Liver (tissue), 9 donors: ENCODE results near the gene HIF3A. TPM values are rescaled to one million over a fixed set of nuclear protein-coding genes. Genes with fewer than 3 reads are reported as not detected.

Source experiments
- DNase-seq: peaks from one replicate; pipeline ENCODE4 v3.0.0-alpha.2; 2017; ENCODE audit warnings: low spot score
- H3K27ac ChIP-seq, 2 donors: one replicate each; pipeline ENCODE4 v1.7.0; 2013; ENCODE audit warnings: inconsistent platforms in 2 of 2, low read length in 2 of 2, control low read depth in 1 of 2, low read depth in 1 of 2, mild to moderate bottlenecking in 1 of 2
- H3K27me3 ChIP-seq, 4 donors: one replicate each; pipeline versions ENCODE4 v1.6.1 to v1.7.0; 2013; ENCODE audit warnings: low read length in 3 of 4, inconsistent platforms in 1 of 4, mild to moderate bottlenecking in 1 of 4, moderate library complexity in 1 of 4; ENCODE audit not compliant: control insufficient read depth in 4 of 4, insufficient read depth in 4 of 4
- H3K36me3 ChIP-seq, 4 donors: one replicate each; pipeline versions ENCODE4 v1.6.1 to v1.7.0; 2013; ENCODE audit warnings: low read length in 3 of 4, mild to moderate bottlenecking in 3 of 4, low read depth in 1 of 4, moderate library complexity in 1 of 4; ENCODE audit not compliant: control insufficient read depth in 4 of 4, insufficient read depth in 3 of 4
- H3K4me1 ChIP-seq, 4 donors: one replicate each; pipeline versions ENCODE4 v1.6.1 to v1.7.0; 2013; ENCODE audit warnings: low read length in 3 of 4, mild to moderate bottlenecking in 3 of 4, moderate library complexity in 1 of 4; ENCODE audit not compliant: control insufficient read depth in 4 of 4, insufficient read depth in 4 of 4
- H3K4me3 ChIP-seq, 3 donors: one replicate each; pipeline versions ENCODE4 v1.6.1 to v1.7.0; 2013; ENCODE audit warnings: low read length in 3 of 3, control low read depth in 1 of 3, low read depth in 1 of 3, mild to moderate bottlenecking in 1 of 3
- H3K9ac ChIP-seq, 2 donors: one replicate each; pipeline ENCODE4 v1.7.0; 2013; ENCODE audit warnings: low read length in 2 of 2, mild to moderate bottlenecking in 2 of 2, moderate library complexity in 2 of 2, control low read depth in 1 of 2, low read depth in 1 of 2
- H3K9me3 ChIP-seq, 4 donors: one replicate each; pipeline versions ENCODE4 v1.6.1 to v1.7.0; 2013; ENCODE audit warnings: low read length in 3 of 4; ENCODE audit not compliant: control insufficient read depth in 4 of 4
- EGR1 ChIP-seq, 2 donors: IDR thresholded peaks; 2 replicates each; pipeline ENCODE4 v1.6.1; 2016 to 2018; ENCODE audit warnings: antibody characterized with exemption in 2 of 2, low read depth in 2 of 2
- GABPA ChIP-seq, 2 donors: IDR thresholded peaks in 1 of 2; conservative IDR thresholded peaks in 1 of 2; 2 replicates each; pipeline ENCODE4 v1.6.1; 2016; ENCODE audit warnings: antibody characterized with exemption in 2 of 2, mild to moderate bottlenecking in 1 of 2, moderate library complexity in 1 of 2
- HNF4A ChIP-seq, 2 donors: conservative IDR thresholded peaks; 2 replicates each; pipeline ENCODE4 v1.6.1; 2016; ENCODE audit warnings: antibody characterized with exemption in 2 of 2, mild to moderate bottlenecking in 2 of 2
- HNF4G ChIP-seq: IDR thresholded peaks from 2 replicates; pipeline ENCODE4 v1.6.1; 2016; ENCODE audit warnings: antibody characterized with exemption
- NR2F2 ChIP-seq: IDR thresholded peaks from 2 replicates; pipeline ENCODE4 v1.6.1; 2016; ENCODE audit warnings: antibody characterized with exemption
- RAD21 ChIP-seq, 2 donors: IDR thresholded peaks; 2 replicates each; pipeline ENCODE4 v1.6.1; 2016; ENCODE audit warnings: antibody characterized with exemption in 2 of 2, mild to moderate bottlenecking in 2 of 2
- REST ChIP-seq: IDR thresholded peaks from 2 replicates; pipeline ENCODE4 v1.6.1; 2016; ENCODE audit warnings: antibody characterized with exemption, mild to moderate bottlenecking
- RXRA ChIP-seq, 2 donors: IDR thresholded peaks; 2 replicates each; pipeline ENCODE4 v1.6.1; 2017 to 2018; ENCODE audit warnings: antibody characterized with exemption in 2 of 2, mild to moderate bottlenecking in 1 of 2
- SP1 ChIP-seq: IDR thresholded peaks from 2 replicates; pipeline ENCODE4 v1.6.1; 2018; ENCODE audit warnings: antibody characterized with exemption, mild to moderate bottlenecking
- YY1 ChIP-seq: IDR thresholded peaks from 2 replicates; pipeline ENCODE4 v1.6.1; 2016; ENCODE audit warnings: antibody characterized with exemption, mild to moderate bottlenecking
- ZBTB33 ChIP-seq: IDR thresholded peaks from 2 replicates; pipeline ENCODE4 v1.6.1; 2016; ENCODE audit warnings: antibody characterized with exemption
- WGBS: extraction: QIAGEN DNeasy Blood & Tissue Kit; methylation state at CpG from one replicate; pipeline ENCODE4 v1.1.7; 2013; 5-methylcytosine and 5-hydroxymethylcytosine counted together
- polyA plus RNA-seq, 2 donors: library from polyadenylated mRNA; stranded (reverse) in 1 of 2; unstranded in 1 of 2; fragments of 200-250 nt in 1 of 2; fragments of >200 nt in 1 of 2; fragmentation: Nextera tagmentation in 1 of 2; extraction: Ambion mirVana in 1 of 2; gene quantifications; one replicate each; pipeline versions ENCODE4 v1.2.1 to v1.2.3, GENCODE V29; 2013 to 2015
- total RNA-seq, 2 donors: library from RNA; depleted of rRNA; stranded (reverse); fragments of >200 nt; gene quantifications; one replicate each; pipeline ENCODE4 v1.2.3, GENCODE V29; 2014
- TF ChIP-seq, protein P1 (sequence below): IDR thresholded peaks from 2 replicates; pipeline ENCODE4 v1.6.1; 2016; ENCODE audit warnings: antibody characterized with exemption
- TF ChIP-seq, protein P2 (sequence below): IDR thresholded peaks from 2 replicates; pipeline ENCODE4 v1.6.1; 2016; ENCODE audit warnings: antibody characterized with exemption
- TF ChIP-seq, protein P3 (sequence below): fragments of 150-350 bp; IDR thresholded peaks from 2 replicates; pipeline ENCODE4 v1.5.1; 2017; ENCODE audit warnings: improper control_type of control experiment, low read depth, low read length; ENCODE audit not compliant: missing input control
- donor health status: healthy.
- donor health status: healthy.
- donor health status: healthy.
- donor health status: healthy.
- donor health status: healthy.

Gene HIF3A
- total and polyA plus RNA-seq, 4 donors = 2.2 to 20.5 (median 6.8) TPM

- no peak for TF ChIP-seq SP1
- TF ChIP-seq HNF4A (conservative IDR thresholded peaks at IDR 0.05) = no peak
- TF ChIP-seq HNF4G = no peak
- TF ChIP-seq RAD21 (IDR thresholded peaks at IDR 0.05) = no peak
- H3K27ac ChIP-seq = no peak overlapping the region
- no peaks in the 10 kb centered on the region for H3K27me3 ChIP-seq
- WGBS = 97% methylated on average over 10 of the region's 10 CpGs
- H3K9ac ChIP-seq = no peak overlapping the region
- H3K4me1 ChIP-seq = peaks cover 0 to 5% (median 3%) of the 10 kb centered on the region in 4 donors
- no peaks in the 10 kb centered on the region for H3K9me3 ChIP-seq
- H3K36me3 ChIP-seq = peaks cover 8 to 51% (median 24%) of the 10 kb centered on the region in 4 donors
- no peak overlapping the region for H3K4me3 ChIP-seq
- no peak for DNase-seq
Observed at GRCh38 chr19:46387713-46388130, 90.9 kb downstream of the HIF3A start.

GRCh38 chr19:46388311-46389095, 91.7 kb downstream of the HIF3A start:
- no peaks in the 10 kb centered on the region for H3K27me3 ChIP-seq
- no peaks in the 10 kb centered on the region for H3K9me3 ChIP-seq
- peaks cover 0 to 5% (median 3%) of the 10 kb centered on the region in 4 donors for H3K4me1 ChIP-seq
- WGBS = 94% methylated on average over 25 of the region's 25 CpGs
- H3K9ac ChIP-seq = no peak overlapping the region
- peaks cover 8 to 50% (median 21%) of the 10 kb centered on the region in 4 donors for H3K36me3 ChIP-seq
- no peak for DNase-seq
- TF ChIP-seq HNF4A (conservative IDR thresholded peaks at IDR 0.05) (no peak), NR2F2 (no peak), HNF4G (no peak), RXRA (IDR thresholded peaks at IDR 0.05) (no peak), YY1 (no peak), GABPA (IDR thresholded peaks at IDR 0.05 in 1 of 2, conservative IDR thresholded peaks at IDR 0.05 in 1 of 2) (no peak), EGR1 (IDR thresholded peaks at IDR 0.05; ENCODE audit: low read depth in 2 of 2) (no peak), ZBTB33 (no peak), REST (no peak), SP1 (no peak)
- TF ChIP-seq, protein P1, sequence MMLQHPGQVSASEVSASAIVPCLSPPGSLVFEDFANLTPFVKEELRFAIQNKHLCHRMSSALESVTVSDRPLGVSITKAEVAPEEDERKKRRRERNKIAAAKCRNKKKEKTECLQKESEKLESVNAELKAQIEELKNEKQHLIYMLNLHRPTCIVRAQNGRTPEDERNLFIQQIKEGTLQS = no peak
- TF ChIP-seq, protein P2, sequence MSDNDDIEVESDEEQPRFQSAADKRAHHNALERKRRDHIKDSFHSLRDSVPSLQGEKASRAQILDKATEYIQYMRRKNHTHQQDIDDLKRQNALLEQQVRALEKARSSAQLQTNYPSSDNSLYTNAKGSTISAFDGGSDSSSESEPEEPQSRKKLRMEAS = no peak
- TF ChIP-seq, protein P3, sequence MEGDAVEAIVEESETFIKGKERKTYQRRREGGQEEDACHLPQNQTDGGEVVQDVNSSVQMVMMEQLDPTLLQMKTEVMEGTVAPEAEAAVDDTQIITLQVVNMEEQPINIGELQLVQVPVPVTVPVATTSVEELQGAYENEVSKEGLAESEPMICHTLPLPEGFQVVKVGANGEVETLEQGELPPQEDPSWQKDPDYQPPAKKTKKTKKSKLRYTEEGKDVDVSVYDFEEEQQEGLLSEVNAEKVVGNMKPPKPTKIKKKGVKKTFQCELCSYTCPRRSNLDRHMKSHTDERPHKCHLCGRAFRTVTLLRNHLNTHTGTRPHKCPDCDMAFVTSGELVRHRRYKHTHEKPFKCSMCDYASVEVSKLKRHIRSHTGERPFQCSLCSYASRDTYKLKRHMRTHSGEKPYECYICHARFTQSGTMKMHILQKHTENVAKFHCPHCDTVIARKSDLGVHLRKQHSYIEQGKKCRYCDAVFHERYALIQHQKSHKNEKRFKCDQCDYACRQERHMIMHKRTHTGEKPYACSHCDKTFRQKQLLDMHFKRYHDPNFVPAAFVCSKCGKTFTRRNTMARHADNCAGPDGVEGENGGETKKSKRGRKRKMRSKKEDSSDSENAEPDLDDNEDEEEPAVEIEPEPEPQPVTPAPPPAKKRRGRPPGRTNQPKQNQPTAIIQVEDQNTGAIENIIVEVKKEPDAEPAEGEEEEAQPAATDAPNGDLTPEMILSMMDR = no peak
- H3K4me3 ChIP-seq = no peak overlapping the region
- no peak overlapping the region for H3K27ac ChIP-seq
